HG03139 (cell line): Measurements from ENCODE around the gene TRIM49B.
"Not testable (repeated sequence)": the region's sequence is repeated elsewhere in the genome, so short reads cannot be mapped to it uniquely, and the experiment has no call there.

Experiments used
- ATAC-seq: cut with Tn5 transposase; IDR thresholded peaks from one replicate; pipeline ENCODE4 v1.9.1; 2021; ENCODE audit not compliant: unreplicated experiment

TRIM49B gene, protein sequence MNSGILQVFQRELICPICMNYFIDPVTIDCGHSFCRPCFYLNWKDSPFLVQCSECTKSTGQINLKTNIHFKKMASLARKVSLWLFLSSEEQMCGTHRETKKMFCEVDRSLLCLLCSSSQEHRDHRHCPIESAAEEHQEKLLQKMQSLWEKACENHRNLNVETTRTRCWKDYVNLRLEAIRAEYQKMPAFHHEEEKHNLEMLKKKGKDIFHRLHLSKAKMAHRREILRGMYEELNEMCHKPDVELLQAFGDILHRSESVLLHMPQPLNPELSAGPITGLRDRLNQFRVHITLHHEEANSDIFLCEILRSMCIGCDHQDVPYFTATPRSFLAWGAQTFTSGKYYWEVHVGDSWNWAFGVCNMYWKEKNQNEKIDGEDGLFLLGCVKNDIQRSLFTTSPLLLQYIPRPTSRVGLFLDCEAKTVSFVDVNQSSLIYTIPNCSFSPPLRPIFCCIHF

DNA sequence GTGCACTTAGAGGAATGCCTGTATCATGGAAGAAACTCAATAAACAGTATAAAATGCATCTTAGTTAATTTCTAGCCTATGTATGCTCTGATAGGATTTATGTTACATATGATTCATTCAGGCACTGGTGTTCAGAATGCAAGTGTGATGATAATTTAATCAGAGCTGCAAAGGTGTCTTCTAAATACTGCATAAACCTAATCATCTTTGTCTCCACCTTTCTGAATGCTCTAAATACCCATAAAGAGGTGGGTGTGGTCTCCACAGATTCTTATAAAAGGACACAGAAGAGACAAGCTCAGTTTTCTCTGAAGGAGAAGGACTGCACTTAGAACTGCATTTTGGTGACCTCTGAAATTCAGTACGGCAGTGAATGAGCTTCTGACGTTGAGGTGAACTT is at the start of gene TRIM49B:
TRIM49B (plus strand) TSS at position 301 of the 400 bp plus-strand sequence. CDS start 2,777 bp downstream, outside the sequence.
- not testable (repeated sequence) for ATAC-seq

DNA sequence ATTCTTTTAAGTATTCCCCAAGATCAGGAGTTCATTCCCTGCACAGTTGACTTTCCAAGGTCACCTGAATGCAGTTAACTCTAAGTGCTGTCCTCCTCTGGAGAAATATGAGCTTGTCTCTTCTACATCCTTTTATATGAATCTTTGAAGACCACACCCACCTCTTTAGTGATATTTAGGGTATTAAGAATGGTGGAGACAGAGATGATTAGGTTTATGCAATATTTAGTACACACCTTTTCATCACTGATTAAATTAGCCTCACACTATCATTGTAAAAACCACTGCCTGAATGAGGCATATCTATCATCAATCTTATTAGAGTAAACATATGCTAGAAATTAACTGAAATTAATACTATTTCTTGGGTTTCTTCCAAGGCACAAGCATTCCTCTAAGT is 44.8 kb upstream of the TRIM49B start, which contains the start of gene TRIM51G:
TRIM51G (minus strand) TSS at position 101 of the 400 bp plus-strand sequence. CDS start 2,190 bp downstream, outside the sequence.
- ATAC-seq: not testable (repeated sequence)

DNA sequence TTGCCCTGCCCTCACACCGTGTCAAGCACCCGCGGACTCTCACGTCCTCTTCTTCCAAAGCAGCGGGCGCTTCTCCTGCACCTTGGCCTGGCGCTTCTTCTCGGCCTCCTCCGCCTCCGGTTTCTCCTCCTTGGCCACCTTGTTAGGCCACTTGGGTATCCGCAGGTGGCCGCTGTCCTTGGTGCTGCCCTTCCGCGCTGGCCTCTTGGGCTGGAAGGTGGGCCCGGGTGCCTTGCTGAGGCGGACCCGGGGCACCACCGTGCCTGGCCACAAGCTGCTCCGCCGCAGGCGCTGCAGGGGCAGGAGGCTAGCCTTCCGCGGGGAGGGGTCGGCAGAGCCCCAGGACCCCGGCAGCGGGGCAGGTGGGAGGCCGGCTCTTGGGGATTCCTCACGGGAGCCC is 19.6 kb downstream of the TRIM49B start:
- not testable (repeated sequence) for ATAC-seq

DNA sequence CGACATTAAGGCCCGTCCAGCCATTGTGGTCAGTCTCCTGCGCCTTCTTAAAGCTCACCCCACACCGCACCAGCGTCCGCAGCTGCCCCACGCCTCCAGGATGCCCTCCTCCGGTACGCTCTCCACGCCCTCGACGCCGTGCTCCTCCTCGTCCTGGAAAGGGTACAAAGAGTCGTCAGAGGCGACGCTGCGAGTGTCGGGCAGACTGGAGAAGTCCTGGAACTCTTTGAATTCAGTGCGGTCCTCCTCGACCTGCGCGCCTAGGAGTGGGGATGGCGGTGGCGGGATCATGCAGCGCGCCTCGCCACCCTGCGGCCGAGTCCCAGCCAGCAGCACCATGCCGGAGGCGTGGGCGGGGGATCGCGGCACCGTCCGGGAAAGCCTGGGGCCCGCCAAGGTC is 21.2 kb downstream of the TRIM49B start:
- ATAC-seq: not testable (repeated sequence)

DNA sequence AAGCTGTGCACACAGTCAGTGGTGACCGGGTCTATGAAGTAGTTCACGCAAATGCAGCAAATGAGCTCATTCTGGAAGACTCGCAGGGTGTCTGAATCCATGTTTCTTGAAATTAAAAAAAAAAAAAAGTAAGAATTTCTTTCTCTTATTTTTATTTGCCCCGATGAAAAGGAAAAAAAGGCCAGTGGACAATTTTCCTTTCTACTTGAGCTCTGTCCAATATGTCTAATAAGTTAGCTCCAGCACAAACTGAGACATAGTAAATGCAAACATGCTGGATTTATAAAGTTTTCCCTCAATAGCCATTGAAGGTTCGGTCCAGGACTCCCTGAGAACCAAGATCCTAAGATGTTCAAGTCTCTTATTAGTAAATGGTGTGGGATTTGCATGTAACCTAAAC is 30.4 kb downstream of the TRIM49B start, which contains the start of gene TRIM64C:
TRIM64C (minus strand) TSS at position 101 of the 400 bp plus-strand sequence; CDS start at position 101, 0 bp downstream.
- ATAC-seq: not testable (repeated sequence)

DNA sequence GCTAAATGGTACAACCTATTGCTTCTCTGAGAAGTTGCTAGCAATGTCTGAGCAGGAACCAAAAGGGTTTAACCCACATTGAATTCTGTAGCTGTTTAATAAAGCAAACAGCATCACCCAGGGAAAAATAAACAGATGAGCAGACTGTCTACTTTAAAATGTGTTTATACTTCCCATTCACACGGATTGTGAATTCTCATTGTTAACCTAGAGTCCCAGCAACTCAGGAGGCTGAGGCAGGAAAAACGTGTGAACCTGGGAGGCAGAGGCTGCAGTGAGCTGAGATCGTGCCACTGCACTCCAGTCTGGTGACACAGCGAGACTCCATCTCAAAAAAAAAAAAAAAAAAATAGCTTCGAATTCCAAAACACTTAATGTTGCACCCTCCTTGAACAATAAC is 41.3 kb downstream of the TRIM49B start:
- ATAC-seq: not testable (repeated sequence)
